ELR (cell line): ENCODE results near the gene ECHDC3.
"Not testable (repeated sequence)": the region's sequence is repeated elsewhere in the genome, so short reads cannot be mapped to it uniquely, and the experiment has no call there.

Experiments
- DNase-seq: peaks from one replicate; pipeline ENCODE4 v3.0.0-alpha.2; 2015; ENCODE audit warnings: low read depth

The ECHDC3 gene

GRCh38 chr10:11716686-11717085 lies 25.5 kb upstream of the ECHDC3 start:
- no peak for DNase-seq

DNA sequence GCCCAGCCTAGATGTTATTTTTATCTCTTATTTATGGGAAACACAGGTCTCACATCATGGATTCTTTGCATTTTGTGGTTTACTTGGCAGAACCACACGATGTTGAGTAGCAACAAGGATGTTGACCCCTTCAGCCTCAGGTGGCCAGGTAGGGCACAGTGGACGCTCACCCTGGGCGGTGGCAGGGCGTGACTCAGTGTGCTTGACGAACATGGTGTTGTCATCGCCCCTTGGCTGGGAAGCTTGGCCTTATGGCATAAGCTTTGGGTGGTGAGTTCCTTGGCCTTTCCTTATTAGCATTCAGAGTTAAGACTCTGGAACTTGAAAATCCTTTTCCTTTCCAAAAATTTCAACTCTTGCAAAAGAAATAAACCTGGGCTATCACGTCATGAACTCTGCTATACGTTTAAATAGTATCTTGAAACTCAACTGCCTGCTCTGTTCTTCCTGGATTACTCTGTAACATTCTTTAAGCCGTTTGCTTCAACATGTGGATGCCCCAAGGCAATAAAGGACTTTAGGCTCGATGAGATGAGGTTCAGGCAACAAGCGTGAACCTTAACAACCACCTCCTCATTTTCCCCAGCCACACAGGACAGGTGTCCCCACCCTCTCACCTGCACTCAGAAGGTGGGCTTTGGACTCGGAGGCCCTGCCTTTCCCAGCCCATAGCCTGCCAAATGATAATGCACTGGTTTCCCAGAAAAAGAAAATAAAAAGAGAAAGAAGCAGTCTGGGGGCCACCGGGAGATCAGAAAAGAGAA lies 22.5 kb upstream of the ECHDC3 start:
- peak; percentile 8 for DNase-seq

DNA sequence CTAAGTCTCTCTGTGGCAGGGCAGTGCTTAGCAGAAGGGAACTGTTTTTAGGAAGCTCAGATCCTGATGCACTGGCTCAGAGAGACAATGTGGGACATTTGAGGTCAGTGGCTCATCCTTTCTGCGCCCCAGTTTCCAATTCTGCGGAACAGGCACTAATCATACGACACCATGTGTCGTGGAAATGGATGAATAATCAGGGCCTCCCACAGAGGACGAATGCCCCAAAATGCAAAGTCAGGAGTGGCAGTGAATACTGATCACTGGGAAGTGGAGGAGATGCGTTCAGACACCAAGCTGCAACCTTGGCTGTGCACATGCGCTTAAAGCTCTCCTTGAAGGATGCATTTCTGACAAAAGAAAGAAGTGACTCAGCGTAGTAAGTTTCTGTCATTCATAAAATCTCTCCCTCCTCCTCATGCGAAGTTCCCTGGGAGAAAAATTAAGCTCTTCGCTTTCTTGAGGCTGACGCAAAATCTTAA lies 21.9 kb upstream of the ECHDC3 start:
- DNase-seq: no peak

GRCh38 chr10:11721806-11722205 lies 20.4 kb upstream of the ECHDC3 start:
- no peak for DNase-seq

- no peak for DNase-seq
Measured at GRCh38 chr10:11723359-11723758, 18.8 kb upstream of the ECHDC3 start.

DNA sequence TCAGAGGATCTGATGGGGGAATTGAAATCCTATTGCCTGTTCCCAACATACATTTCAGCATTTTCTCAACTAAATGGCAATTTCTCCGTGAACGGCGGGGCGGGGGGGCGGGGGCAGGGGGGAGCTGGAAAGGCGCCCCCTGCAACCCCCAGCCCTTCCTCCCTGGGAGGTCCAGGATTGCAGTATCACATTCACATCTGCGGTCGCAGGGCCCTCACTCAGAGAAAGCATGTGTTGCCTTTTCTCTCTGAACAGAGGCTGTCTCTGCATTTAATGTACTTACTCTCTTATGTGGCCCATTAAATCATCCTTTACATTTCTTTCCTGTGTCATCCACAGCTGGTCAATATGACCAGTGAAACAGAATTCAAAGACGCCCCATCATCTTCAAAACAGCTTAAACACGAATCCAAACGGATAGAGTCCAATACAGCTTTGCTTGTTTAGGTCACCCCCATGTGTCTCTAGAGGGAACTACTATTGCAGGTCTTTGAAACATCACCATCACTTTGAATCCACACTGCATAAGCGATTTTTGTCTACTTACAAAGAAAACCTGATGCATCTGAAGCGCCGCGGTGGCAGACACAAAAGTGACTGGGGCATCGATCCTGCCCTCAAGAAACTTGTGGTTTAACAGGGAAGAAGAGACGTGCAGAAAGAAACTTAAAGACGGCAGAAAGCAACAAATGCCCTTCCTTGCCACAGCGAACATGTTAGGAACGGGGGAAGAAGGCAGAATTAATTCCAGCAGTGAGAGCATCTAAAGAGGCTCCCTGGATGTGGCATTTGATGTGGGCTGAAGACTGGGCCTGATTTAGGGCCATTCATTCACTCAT lies 17.0 kb upstream of the ECHDC3 start:
- DNase-seq: peak; percentile 84

DNA sequence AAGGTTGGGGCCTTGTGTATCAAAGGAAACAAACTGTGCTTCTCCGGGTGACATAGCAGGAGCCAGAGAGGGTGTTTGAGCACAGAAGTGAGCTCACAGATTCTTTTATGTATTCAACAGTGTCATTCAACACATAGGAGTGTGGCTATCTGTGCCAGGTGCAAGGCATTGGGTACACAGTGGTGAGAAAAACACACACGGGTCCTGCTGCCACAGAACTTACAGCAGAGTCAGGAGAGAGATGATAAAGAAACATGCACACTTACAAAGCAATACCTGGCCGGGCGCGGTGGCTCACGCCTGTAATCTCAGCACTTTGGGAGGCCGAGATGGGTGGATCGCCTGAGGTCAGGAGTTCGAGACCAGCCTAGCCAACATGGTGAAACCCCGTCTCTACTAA lies 16.3 kb upstream of the ECHDC3 start:
- DNase-seq: no peak

DNA sequence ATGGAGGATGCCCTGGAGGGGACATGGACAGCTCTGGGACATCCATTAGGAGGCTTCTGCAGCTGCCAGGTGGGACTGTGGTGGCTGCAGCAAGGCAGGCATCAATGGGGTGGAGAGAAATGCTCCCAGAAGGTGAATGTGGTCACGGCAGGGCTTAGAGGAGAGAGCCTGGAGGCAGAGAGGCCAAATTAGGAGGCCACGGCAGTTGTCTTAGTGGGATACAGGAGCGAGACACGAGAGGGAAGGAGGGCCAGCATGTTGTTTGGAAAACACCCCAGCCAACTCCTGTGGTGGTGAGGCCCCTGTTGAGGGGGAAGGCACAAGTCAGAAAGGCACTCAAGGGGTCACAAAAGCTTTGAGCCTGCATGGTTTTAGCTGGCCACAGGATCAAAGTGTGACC lies 14.6 kb upstream of the ECHDC3 start:
- no peak for DNase-seq

DNA sequence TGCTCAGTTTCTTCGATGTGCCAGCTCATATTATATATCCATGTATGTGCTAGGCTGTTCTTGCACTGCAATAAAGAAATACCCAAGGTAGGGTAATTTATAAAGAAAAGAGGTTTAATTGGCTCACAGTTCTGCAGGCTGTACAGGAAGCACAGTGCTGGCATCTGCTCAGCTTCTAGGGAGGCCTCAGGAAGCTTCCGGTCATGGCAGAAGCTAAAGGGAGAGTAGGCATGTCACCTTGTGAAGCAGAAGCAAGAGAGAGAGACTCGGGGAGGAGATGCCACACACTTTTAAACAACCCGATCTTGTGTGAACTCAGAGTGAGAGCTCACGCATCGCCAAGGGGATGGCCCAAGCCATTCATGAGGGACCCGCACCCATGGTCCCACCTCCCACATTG lies 13.8 kb upstream of the ECHDC3 start:
- no peak for DNase-seq

GRCh38 chr10:11729790-11730315 lies 12.3 kb upstream of the ECHDC3 start:
- no peak for DNase-seq

DNA sequence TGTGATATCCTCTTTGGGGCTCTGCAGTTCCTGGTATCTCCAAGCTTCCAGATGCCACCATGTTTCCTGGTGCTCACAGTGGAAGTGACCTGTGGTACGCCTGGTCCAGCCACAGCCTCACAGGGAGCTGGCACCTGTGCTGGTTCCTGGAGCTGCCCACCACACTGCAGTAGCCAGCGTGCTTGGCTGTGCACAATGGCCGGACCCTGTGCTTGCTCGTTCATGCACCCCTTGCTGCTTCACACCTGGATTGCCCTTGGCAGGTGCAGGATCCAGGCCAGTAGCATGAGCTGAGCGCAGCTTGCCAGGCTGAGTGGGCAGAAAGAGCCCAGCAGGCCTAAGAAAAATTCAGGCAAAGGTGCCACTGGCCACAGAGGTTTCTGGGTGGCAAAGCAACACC lies 11.4 kb upstream of the ECHDC3 start:
- DNase-seq: no peak

DNA sequence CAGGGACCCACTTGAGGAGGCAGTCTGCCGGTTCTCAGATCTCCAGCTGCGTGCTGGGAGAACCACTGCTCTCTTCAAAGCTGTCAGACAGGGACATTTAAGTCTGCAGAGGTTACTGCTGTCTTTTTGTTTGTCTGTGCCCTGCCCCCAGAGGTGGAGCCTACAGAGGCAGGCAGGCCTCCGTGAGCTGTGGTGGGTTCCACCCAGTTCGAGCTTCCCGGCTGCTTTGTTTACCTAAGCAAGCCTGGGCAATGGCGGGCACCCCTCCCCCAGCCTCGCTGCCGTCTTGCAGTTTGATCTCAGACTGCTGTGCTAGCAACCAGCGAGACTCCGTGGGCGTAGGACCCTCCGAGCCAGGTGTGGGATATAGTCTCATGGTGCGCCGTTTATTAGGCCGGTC lies 5.4 kb upstream of the ECHDC3 start:
- not testable (repeated sequence) for DNase-seq

DNA sequence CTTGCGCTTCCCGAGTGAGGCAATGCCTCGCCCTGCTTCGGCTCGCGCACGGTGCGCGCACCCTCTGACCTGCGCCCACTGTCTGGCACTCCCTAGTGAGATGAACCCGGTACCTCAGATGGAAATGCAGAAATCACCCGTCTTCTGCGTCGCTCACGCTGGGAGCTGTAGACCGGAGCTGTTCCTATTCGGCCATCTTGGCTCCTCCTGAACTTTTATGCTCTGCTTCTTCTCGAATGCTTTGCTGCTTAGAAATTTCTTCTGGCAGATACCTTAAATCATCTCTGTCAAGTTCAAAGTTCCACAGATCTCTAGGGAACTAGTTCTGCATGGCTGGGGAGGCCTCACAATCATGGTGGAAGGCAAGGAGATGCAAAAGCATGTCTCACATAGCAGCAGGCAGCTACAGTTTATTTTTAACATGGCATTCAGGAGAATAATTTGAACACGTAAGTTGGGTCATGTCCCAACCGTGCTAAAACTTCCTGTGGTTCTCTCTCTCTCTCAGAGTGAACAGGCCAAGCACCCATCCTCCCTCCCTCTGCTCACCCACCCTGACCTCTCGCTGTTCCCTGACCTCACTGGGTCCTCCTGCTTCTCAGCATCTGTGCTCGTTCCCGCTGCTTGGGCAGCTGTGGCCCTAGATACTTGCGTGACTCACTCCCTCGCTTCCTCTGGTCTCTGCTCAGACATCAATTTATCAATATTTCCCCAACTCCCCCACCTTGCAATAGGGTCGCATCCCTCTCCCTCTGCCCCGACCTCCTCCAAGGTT lies 4.7 kb upstream of the ECHDC3 start:
- DNase-seq: not testable (repeated sequence)

GRCh38 chr10:11740907-11741306 lies 1.3 kb upstream of the ECHDC3 start:
- no peak for DNase-seq

DNA sequence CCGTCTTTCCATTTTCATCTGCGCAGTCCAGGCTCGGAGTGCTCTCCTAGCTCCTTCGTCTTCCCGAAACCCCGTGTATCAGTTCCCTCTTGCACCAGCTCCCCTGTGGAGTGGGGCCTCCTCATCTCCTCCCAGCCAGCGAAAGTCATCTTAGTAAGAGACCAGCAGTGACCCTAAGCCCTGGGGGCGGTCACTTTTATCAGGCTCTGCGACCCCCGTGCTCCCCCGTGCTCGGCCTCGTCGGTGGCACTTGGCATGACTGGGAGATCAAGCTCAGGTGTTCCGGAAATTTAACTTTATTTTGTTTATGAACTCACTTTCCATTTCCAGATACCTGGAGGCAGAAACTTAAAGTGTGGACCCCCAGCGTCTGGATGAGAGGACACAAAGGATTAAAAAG lies 574 bp upstream of the ECHDC3 start:
- DNase-seq: no peak

DNA sequence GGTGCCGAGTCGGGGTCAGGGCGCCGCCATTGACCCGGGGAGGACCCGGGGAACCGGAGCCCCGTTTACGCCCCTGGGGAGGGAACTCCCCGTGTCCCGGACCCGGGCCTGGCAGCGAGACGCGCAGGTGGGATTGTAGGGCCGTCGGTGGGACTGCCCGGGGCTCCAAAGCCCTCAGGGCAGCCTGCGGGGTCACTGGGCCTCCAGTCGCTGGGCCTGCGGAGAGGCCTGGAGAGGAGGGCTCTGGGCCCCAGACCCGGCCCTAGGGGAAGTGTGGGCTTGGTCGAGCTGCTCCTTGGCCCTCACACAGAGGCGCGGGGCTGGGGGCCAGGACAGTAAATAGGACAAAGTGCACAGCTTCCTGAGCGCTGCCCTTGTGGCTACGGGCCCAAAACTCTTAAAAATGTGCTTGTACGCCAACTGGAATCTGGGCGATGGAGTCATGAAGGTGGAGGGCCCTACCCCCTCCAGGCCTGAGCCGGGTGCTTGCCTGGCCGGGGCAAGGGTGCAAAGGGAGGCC lies 657 bp downstream of the ECHDC3 start:
- no peak for DNase-seq

GRCh38 chr10:11743461-11744338 lies 1.5 kb downstream of the ECHDC3 start:
- no peak for DNase-seq

DNA sequence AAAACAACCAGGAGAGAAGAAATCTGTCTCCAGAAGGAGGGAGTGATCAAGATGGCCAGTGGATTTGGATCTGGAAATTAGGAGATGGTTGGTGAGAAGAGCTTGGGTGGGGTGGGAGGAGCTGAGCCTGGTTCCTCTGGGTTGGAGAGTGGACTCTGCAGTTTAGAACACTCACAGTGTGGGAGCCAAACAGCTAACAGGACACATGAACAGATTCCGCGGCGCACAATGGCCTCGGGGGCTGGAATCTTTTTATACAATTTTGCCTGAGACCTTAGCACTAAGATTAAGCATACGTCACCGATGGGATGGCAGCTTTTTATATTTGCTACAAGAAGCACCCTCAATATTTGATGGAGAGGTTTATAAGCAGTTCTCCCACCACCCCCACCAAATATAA lies 2.9 kb downstream of the ECHDC3 start:
- DNase-seq: no peak

DNA sequence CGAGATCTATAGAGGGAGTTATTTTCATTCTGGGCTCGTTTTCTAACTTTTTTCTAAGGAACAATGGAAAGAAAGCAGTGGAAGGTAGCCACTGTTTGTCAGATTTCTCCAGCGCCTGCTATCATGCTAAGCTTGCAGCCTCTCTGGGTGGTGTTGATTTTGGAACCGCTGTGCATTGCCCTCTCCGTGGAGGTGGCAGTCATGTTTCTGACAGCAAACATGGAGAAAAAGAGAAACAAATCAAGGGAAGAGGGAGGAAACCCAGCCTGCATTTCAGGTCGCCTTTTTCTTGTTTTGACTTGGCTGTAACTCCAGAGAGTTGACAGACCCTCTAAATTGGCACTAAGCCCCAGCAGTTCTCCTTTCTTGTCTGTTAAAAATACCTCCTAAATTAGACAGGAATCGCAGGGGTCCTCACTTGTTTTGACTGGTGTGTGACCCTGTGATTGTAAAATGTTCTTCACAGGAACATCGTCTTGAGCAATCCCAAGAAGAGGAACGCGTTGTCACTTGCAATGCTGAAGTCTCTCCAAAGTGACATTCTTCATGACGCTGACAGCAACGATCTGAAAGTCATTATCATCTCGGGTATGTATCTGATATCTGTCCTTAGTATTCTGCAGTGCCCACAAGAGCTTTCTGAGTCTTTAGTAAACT lies 4.8 kb downstream of the ECHDC3 start:
- DNase-seq: no peak

- DNase-seq: no peak
Measured at GRCh38 chr10:11748866-11749265, 6.7 kb downstream of the ECHDC3 start.

DNA sequence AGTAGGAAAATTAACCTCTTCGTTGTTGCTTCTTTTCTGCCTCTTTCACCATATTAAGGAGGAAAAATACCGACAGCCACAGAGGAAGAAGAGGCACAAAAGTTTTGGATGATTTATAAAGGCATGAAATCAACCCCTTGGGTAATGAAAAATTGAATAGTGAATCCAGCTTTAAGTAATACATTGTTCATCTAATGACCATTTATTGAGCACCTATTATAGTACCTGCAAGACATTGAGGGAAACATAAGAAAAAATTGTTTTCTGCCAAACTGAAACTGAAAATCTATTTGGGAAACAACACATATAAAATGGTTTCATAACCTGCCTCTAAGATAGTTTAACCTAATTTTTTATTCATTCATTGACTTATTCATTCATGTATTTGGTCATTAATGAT lies 8.2 kb downstream of the ECHDC3 start:
- no peak for DNase-seq
